Limb (tissue), 2 donors: ENCODE results near the gene CLASRP.

Experiments used
- DNase-seq, 2 donors: peaks; one replicate each; pipeline ENCODE4 v3.0.0-alpha.2; 2016; ENCODE audit errors: extremely low spot score in 2 of 2

Gene CLASRP

GRCh38 chr19:45019187-45019586 is 19.7 kb upstream of the CLASRP start:
- no peak for DNase-seq

GRCh38 chr19:45020071-45020470 is 18.8 kb upstream of the CLASRP start:
- no peak for DNase-seq

GRCh38 chr19:45021971-45022370 is 16.9 kb upstream of the CLASRP start:
- no peak for DNase-seq

- no peak for DNase-seq
Measured at GRCh38 chr19:45023048-45023447, 15.8 kb upstream of the CLASRP start.

GRCh38 chr19:45025264-45025663 is 13.6 kb upstream of the CLASRP start:
- DNase-seq, result no peak

- no peak for DNase-seq
Measured at GRCh38 chr19:45027371-45027770, 11.5 kb upstream of the CLASRP start.

- DNase-seq, result no peak
Measured at GRCh38 chr19:45030825-45031224, 8.0 kb upstream of the CLASRP start.

GRCh38 chr19:45032421-45032820 is 6.4 kb upstream of the CLASRP start:
- DNase-seq, result no peak

GRCh38 chr19:45035755-45036154 is 3.1 kb upstream of the CLASRP start:
- DNase-seq, result no peak

- no peak for DNase-seq
Measured at GRCh38 chr19:45037393-45038169, 1.3 kb upstream of the CLASRP start.

GRCh38 chr19:45040059-45040771 is 1.4 kb downstream of the CLASRP start:
- DNase-seq, result no peak

- DNase-seq, result no peak
Measured at GRCh38 chr19:45041125-45041524, 2.3 kb downstream of the CLASRP start.

- DNase-seq, result no peak
Measured at GRCh38 chr19:45045671-45046353, 7.0 kb downstream of the CLASRP start.

- no peak for DNase-seq
Measured at GRCh38 chr19:45046355-45046754, 7.5 kb downstream of the CLASRP start.

- no peak for DNase-seq
Measured at GRCh38 chr19:45047188-45047797, 8.4 kb downstream of the CLASRP start.

- DNase-seq, result no peak
Measured at GRCh38 chr19:45049073-45049736, 10.4 kb downstream of the CLASRP start.

- DNase-seq, result no peak
Measured at GRCh38 chr19:45050036-45050435, 11.2 kb downstream of the CLASRP start.

- DNase-seq, result no peak
Measured at GRCh38 chr19:45051929-45052579, 13.2 kb downstream of the CLASRP start.

GRCh38 chr19:45056831-45057230 is 18.0 kb downstream of the CLASRP start:
- DNase-seq, result no peak

- DNase-seq, result no peak
Measured at GRCh38 chr19:45057444-45057843, 18.6 kb downstream of the CLASRP start.

GRCh38 chr19:45058622-45059159 is 19.8 kb downstream of the CLASRP start:
- no peak for DNase-seq
